ENCODE results near the gene BOC.

DNA sequence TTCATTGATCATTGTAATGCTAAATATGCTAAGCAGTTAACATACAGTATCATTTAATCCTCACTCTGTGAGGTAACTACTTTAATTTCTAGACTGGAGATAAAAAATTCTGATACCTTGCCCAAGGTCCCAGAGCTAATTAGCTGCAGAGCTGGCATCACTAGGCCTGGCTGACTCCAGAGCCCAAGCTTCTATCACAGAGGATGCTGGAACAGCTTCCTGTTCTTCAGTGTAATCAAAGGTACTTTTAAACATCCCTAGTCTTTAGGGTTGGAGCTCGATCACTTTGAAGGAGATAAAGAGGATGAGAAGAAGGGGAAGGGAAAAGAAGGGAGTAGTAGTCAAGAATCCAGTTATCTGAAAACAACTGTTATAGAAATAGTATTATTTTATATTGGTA, 37.1 kb upstream of the BOC start:
- TF ChIP-seq CTCF (IDR thresholded peaks at IDR 0.05), result no peak
- TF ChIP-seq POLR2A (IDR thresholded peaks at IDR 0.05), result no peak
